Cerebellar nuclear complex (tissue), 1 donor: ENCODE data around the gene SIRT5.

Experiments
- DNase-seq, 2 experiments: peaks; one replicate each; lab custom pipeline; 2025; lab: John Stamatoyannopoulos, UW

Gene SIRT5

GRCh38 chr6:13574571-13575376, at the start of gene SIRT5:
TSS of gene SIRT5 (plus strand) at chr6:13574601. CDS start at chr6:13584111, 9,510 bp downstream.
- DNase-seq: peak in 1 of 2 experiments; percentile 74

- peak in 1 of 2 experiments; percentile 9 for DNase-seq
Measured at GRCh38 chr6:13524801-13525508, 49.4 kb upstream of the SIRT5 start.

GRCh38 chr6:13526357-13526726, 48.1 kb upstream of the SIRT5 start:
- no peak for DNase-seq

GRCh38 chr6:13526727-13527670, 47.4 kb upstream of the SIRT5 start:
- DNase-seq: peak; percentile 55 to 93

GRCh38 chr6:13527671-13528056, 46.7 kb upstream of the SIRT5 start:
- no peak for DNase-seq

GRCh38 chr6:13528232-13528631, 46.2 kb upstream of the SIRT5 start:
- no peak for DNase-seq

GRCh38 chr6:13528777-13529343, 45.5 kb upstream of the SIRT5 start:
- DNase-seq: no peak

- no peak for DNase-seq
Measured at GRCh38 chr6:13531956-13532355, 42.4 kb upstream of the SIRT5 start.

- DNase-seq: no peak
Measured at GRCh38 chr6:13534536-13534935, 39.9 kb upstream of the SIRT5 start.

GRCh38 chr6:13535306-13535705, 39.1 kb upstream of the SIRT5 start:
- DNase-seq: peak in 1 of 2 experiments; percentile 40

- DNase-seq: no peak
Measured at GRCh38 chr6:13536796-13537526, 37.4 kb upstream of the SIRT5 start.

GRCh38 chr6:13537527-13537897, 36.9 kb upstream of the SIRT5 start:
- no peak for DNase-seq

- DNase-seq: peak in 1 of 2 experiments; percentile 12
Measured at GRCh38 chr6:13538084-13538483, 36.3 kb upstream of the SIRT5 start.

- DNase-seq: no peak
Measured at GRCh38 chr6:13538600-13538999, 35.8 kb upstream of the SIRT5 start.

- no peak for DNase-seq
Measured at GRCh38 chr6:13539572-13539971, 34.8 kb upstream of the SIRT5 start.

GRCh38 chr6:13541496-13541895, 32.9 kb upstream of the SIRT5 start:
- no peak for DNase-seq

GRCh38 chr6:13544454-13545186, 29.8 kb upstream of the SIRT5 start:
- DNase-seq: no peak

GRCh38 chr6:13545885-13546284, 28.5 kb upstream of the SIRT5 start:
- DNase-seq: no peak

GRCh38 chr6:13548500-13549210, 25.7 kb upstream of the SIRT5 start:
- DNase-seq: no peak

GRCh38 chr6:13550656-13551055, 23.7 kb upstream of the SIRT5 start:
- DNase-seq: no peak
